ENCODE measurements around the gene AMIGO3. TPM values are rescaled to one million over a fixed set of nuclear protein-coding genes. Genes with fewer than 3 reads are reported as not detected.

AMIGO3 gene
- total RNA-seq, 2 donors from 2014 or later: 1.4 to 12.4 TPM

GRCh38 chr3:49723296-49723627 lies 3.8 kb upstream of the AMIGO3 start:
- H3K9me3 ChIP-seq: no peaks in the 10 kb centered on the region
- peak overlapping the region; percentile 92 to 96 for H3K4me3 ChIP-seq
- 0% methylated on average over 20 of the region's 20 CpGs for WGBS
- peaks cover 0 to 18% of the 10 kb centered on the region in 2 donors for H3K36me3 ChIP-seq
- intact Hi-C loops (cut with DNase I): loop anchor here (5.0 kb wide), 1 partner anchor 64 kb away; the partner anchor contains the start of gene IP6K1
- H3K27me3 ChIP-seq (replicated peaks; ENCODE audit: insufficient read depth): no peaks in the 10 kb centered on the region
- TF ChIP-seq CTCF (IDR thresholded peaks at IDR 0.05) (no peak), POLR2AphosphoS5 (IDR thresholded peaks at IDR 0.05) (no peak), POLR2A (IDR thresholded peaks at IDR 0.05) (no peak)
- H3K27ac ChIP-seq: peak overlapping the region; percentile 97 to 98
- H3K4me1 ChIP-seq (replicated peaks): peaks cover 20% of the 10 kb centered on the region
- DNase-seq (ENCODE audit: low spot score): peak; percentile 72

- no peak for DNase-seq (ENCODE audit: low spot score)
- TF ChIP-seq POLR2A (IDR thresholded peaks at IDR 0.05): no peak
- no peak for TF ChIP-seq POLR2AphosphoS5 (IDR thresholded peaks at IDR 0.05)
- TF ChIP-seq CTCF (IDR thresholded peaks at IDR 0.05): no peak
- H3K27ac ChIP-seq: peak overlapping the region; percentile 97 to 98
- H3K4me3 ChIP-seq: peak overlapping the region; percentile 92 to 96
- peaks cover 0 to 15% of the 10 kb centered on the region in 2 donors for H3K36me3 ChIP-seq
- no peaks in the 10 kb centered on the region for H3K9me3 ChIP-seq
- no peaks in the 10 kb centered on the region for H3K27me3 ChIP-seq (replicated peaks; ENCODE audit: insufficient read depth)
- peaks cover 20% of the 10 kb centered on the region for H3K4me1 ChIP-seq (replicated peaks)
- intact Hi-C loops (cut with DNase I): loop anchor here (5.0 kb wide), 1 partner anchor 64 kb away; the partner anchor contains the start of gene IP6K1
- 57% methylated on average over 8 of the region's 8 CpGs for WGBS
These were observed 3.4 kb upstream of the AMIGO3 start for GRCh38 chr3:49722896-49723295.

- DNase-seq (ENCODE audit: low spot score): no peak
- TF ChIP-seq POLR2AphosphoS5 (IDR thresholded peaks at IDR 0.05) (no peak), POLR2A (IDR thresholded peaks at IDR 0.05) (no peak), CTCF (IDR thresholded peaks at IDR 0.05) (no peak)
- Histone ChIP-seq H3K4me1 (replicated peaks) (peaks cover 20% of the 10 kb centered on the region), H3K9me3 (no peaks in the 10 kb centered on the region), H3K4me3 (peak overlapping the region in 1 of 2 donors; percentile 92), H3K36me3 (peaks cover 0 to 9% of the 10 kb centered on the region in 2 donors), H3K27ac (peak overlapping the region; percentile 97 to 98), H3K27me3 (replicated peaks; ENCODE audit: insufficient read depth) (no peaks in the 10 kb centered on the region)
- WGBS: 86% methylated on average over 26 of the region's 26 CpGs
- intact Hi-C loops (cut with DNase I): loop anchor here (5.0 kb wide), 1 partner anchor 65 kb away; the partner anchor contains the start of gene IP6K1
These were observed 2.7 kb upstream of the AMIGO3 start for GRCh38 chr3:49721896-49722781.

- no peak overlapping the region for H3K4me3 ChIP-seq
- TF ChIP-seq POLR2AphosphoS5 (IDR thresholded peaks at IDR 0.05) (no peak), POLR2A (IDR thresholded peaks at IDR 0.05) (no peak), CTCF (IDR thresholded peaks at IDR 0.05) (no peak)
- intact Hi-C loops (cut with DNase I): loop anchor here (5.0 kb wide), 1 partner anchor 66 kb away; the partner anchor contains the start of gene IP6K1
- H3K4me1 ChIP-seq (replicated peaks): peaks cover 20% of the 10 kb centered on the region
- no peaks in the 10 kb centered on the region for H3K27me3 ChIP-seq (replicated peaks; ENCODE audit: insufficient read depth)
- no peak overlapping the region for H3K27ac ChIP-seq
- H3K9me3 ChIP-seq: no peaks in the 10 kb centered on the region
- 69% methylated on average over 9 of the region's 9 CpGs for WGBS
- peaks cover 0 to 5% of the 10 kb centered on the region in 2 donors for H3K36me3 ChIP-seq
- DNase-seq (ENCODE audit: low spot score): no peak
These were observed 2.1 kb upstream of the AMIGO3 start for GRCh38 chr3:49721596-49721895.

All from prostate gland (tissue), 2 donors.